ENCODE data around the gene SLC9A9. TPM values are rescaled to one million over a fixed set of nuclear protein-coding genes. Genes with fewer than 3 reads are reported as not detected.

Gene SLC9A9
- total RNA-seq, 1 experiment from 2014 or later: 2.2 TPM

DNA sequence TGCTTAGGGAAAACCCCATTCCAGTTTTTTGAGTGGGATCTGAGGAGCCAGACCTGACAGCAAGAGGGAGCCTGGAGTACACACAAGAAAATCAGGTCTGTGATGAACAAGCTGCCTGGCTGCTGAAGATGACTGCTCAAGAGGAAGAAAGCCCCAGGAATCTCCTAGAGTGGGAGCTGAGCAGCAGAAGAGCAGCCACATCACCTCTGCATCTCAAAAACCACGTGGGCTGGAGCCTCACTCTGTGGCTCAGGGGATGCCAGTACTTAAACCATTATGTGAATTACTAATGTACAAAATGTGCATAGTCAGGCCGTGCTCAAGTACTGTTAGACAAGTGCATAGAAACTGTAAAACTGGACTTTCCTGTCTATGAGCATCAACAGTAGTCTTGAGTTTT, 52.4 kb downstream of the SLC9A9 start:
- CTCF ChIA-PET: no interaction called here
- Mint-ChIP-seq H3K9me3 (ENCODE audit: unreplicated experiment) (peaks cover 17% of the 10 kb centered on the region), H3K4me1 (ENCODE audit: insufficient read depth, unreplicated experiment) (peaks cover 16% of the 10 kb centered on the region), H3K27me3 (ENCODE audit: insufficient read depth, unreplicated experiment) (no peaks in the 10 kb centered on the region), H3K36me3 (ENCODE audit: insufficient read depth, unreplicated experiment) (no peaks in the 10 kb centered on the region), H3K27ac (ENCODE audit: low read depth, unreplicated experiment) (no peak overlapping the region), H3K4me3 (ENCODE audit: unreplicated experiment) (no peak overlapping the region)
- no peak for DNase-seq (ENCODE audit: unreplicated experiment)
- intact Hi-C loops (cut with micrococcal nuclease): loop anchor here (5.0 kb wide), 1 partner anchor 156 kb away; no protein-coding TSS in a partner anchor
- TF ChIP-seq, protein P1, sequence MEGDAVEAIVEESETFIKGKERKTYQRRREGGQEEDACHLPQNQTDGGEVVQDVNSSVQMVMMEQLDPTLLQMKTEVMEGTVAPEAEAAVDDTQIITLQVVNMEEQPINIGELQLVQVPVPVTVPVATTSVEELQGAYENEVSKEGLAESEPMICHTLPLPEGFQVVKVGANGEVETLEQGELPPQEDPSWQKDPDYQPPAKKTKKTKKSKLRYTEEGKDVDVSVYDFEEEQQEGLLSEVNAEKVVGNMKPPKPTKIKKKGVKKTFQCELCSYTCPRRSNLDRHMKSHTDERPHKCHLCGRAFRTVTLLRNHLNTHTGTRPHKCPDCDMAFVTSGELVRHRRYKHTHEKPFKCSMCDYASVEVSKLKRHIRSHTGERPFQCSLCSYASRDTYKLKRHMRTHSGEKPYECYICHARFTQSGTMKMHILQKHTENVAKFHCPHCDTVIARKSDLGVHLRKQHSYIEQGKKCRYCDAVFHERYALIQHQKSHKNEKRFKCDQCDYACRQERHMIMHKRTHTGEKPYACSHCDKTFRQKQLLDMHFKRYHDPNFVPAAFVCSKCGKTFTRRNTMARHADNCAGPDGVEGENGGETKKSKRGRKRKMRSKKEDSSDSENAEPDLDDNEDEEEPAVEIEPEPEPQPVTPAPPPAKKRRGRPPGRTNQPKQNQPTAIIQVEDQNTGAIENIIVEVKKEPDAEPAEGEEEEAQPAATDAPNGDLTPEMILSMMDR (IDR thresholded peaks at IDR 0.05; ENCODE audit: unreplicated experiment): no peak
- no TSS peak for BruUV-seq (replicated peaks)
- POLR2A ChIA-PET: interaction anchor here (0.6 kb wide), 1 partner anchor 34 kb away, joined by 3 read pairs; no protein-coding TSS in a partner anchor

DNA sequence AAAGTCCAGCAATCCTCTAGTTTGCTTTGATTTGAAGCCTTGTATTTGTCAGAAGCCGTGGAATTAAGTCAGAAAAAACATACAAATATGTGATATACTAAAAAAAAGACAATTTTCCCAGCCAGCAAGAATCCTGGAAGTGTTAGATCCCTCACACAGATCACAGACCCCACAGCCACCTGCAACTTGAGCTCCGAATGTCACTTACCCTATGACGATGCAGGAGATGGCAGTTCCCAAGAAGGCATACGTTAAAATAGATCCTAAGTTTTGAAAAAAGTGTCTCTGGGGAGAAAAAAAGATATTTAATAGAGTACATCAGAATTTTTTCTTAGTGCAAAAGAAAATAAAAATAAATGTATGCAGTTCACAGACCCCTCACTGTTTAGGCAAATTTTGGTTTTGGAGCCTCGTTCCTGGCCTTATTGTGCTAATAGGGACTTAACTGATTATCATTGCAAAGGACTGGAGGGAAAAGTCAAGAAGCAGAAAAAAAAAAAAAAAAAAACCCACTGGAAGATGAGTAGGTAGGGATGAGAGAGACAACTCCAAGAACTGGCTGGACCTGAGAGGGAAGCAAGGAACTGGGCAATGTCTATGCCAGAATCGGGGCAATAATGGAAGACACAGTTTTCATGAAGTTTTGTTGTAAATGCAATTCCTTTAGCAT, 53.3 kb downstream of the SLC9A9 start:
- Mint-ChIP-seq H3K4me1 (ENCODE audit: insufficient read depth, unreplicated experiment) (peaks cover 16% of the 10 kb centered on the region), H3K9me3 (ENCODE audit: unreplicated experiment) (peaks cover 20% of the 10 kb centered on the region), H3K4me3 (ENCODE audit: unreplicated experiment) (no peak overlapping the region), H3K27ac (ENCODE audit: low read depth, unreplicated experiment) (no peak overlapping the region), H3K27me3 (ENCODE audit: insufficient read depth, unreplicated experiment) (no peaks in the 10 kb centered on the region), H3K36me3 (ENCODE audit: insufficient read depth, unreplicated experiment) (no peaks in the 10 kb centered on the region)
- no TSS peak for BruUV-seq (replicated peaks)
- ChIA-PET POLR2A (no interaction called here), CTCF (interaction anchor here (0.6 to 1.1 kb wide), 4 partner anchors 12 to 421 kb away, joined by 3 to 7 read pairs (median 4); no protein-coding TSS in a partner anchor)
- TF ChIP-seq, protein P1 (IDR thresholded peaks at IDR 0.05; ENCODE audit: unreplicated experiment): no peak
- no peak for DNase-seq (ENCODE audit: unreplicated experiment)
- intact Hi-C loops (cut with micrococcal nuclease): loop anchor here (5.0 kb wide), 1 partner anchor 157 kb away; no protein-coding TSS in a partner anchor

DNA sequence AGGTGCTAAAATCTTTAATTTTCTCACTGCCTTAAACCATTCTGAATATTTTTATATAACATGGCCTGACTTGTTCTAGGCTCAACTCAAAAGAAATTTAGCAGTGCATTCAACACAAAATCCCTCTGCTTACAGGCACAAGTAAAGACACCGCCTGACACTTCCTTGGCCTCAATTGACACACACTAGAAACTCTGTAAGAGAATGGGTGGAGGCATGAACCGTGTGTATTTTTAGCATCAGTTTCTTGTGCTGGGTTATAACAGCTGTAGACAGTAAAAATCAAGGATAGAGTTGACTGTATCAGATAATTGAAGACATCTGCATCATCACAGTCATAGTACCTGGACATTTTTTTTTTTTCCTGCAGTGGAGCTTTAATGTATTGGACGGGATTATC, 54.3 kb downstream of the SLC9A9 start:
- no peak overlapping the region for H3K4me3 Mint-ChIP-seq (ENCODE audit: unreplicated experiment)
- intact Hi-C loops (cut with micrococcal nuclease): no loop called here
- no peak overlapping the region for H3K27ac Mint-ChIP-seq (ENCODE audit: low read depth, unreplicated experiment)
- H3K27me3 Mint-ChIP-seq (ENCODE audit: insufficient read depth, unreplicated experiment): no peaks in the 10 kb centered on the region
- TF ChIP-seq, protein P1 (IDR thresholded peaks at IDR 0.05; ENCODE audit: unreplicated experiment): no peak
- H3K36me3 Mint-ChIP-seq (ENCODE audit: insufficient read depth, unreplicated experiment): no peaks in the 10 kb centered on the region
- ChIA-PET POLR2A (no interaction called here), CTCF (interaction anchor here (0.5 to 1.1 kb wide), 6 partner anchors 11 to 1580 kb away, joined by 3 to 7 read pairs (median 3); no protein-coding TSS in a partner anchor)
- no TSS peak for BruUV-seq (replicated peaks)
- no peak for DNase-seq (ENCODE audit: unreplicated experiment)
- H3K4me1 Mint-ChIP-seq (ENCODE audit: insufficient read depth, unreplicated experiment): peaks cover 14% of the 10 kb centered on the region
- peaks cover 20% of the 10 kb centered on the region for H3K9me3 Mint-ChIP-seq (ENCODE audit: unreplicated experiment)

DNA sequence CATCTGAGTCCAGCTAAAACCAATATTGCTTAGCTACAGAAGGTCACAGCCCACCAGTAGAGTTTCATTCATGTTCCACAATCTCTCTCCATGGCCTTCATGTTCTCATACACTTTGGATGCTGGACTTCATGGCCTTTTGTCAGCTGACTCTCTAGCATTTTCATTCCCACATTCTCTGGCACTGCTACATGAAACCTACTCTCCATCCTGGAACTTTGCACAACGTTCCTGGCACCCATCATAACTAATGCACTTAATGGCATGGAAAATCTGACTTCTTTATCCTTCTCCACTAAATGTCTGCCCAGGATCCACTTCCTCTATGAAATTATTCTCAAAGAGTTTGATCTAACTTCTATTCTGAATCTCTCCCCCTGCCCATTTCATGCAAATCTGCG, 56.9 kb downstream of the SLC9A9 start:
- Mint-ChIP-seq H3K27me3 (ENCODE audit: insufficient read depth, unreplicated experiment) (no peaks in the 10 kb centered on the region), H3K4me1 (ENCODE audit: insufficient read depth, unreplicated experiment) (peaks cover 4% of the 10 kb centered on the region), H3K9me3 (ENCODE audit: unreplicated experiment) (peaks cover 20% of the 10 kb centered on the region), H3K27ac (ENCODE audit: low read depth, unreplicated experiment) (no peak overlapping the region), H3K4me3 (ENCODE audit: unreplicated experiment) (no peak overlapping the region), H3K36me3 (ENCODE audit: insufficient read depth, unreplicated experiment) (no peaks in the 10 kb centered on the region)
- TF ChIP-seq, protein P1 (IDR thresholded peaks at IDR 0.05; ENCODE audit: unreplicated experiment): no peak
- ChIA-PET CTCF (no interaction called here), POLR2A (no interaction called here)
- no peak for DNase-seq (ENCODE audit: unreplicated experiment)
- intact Hi-C loops (cut with micrococcal nuclease): no loop called here
- BruUV-seq (replicated peaks): no TSS peak

Data from MCF 10A (cell line).